ENCODE measurements around the gene ELAVL3. TPM values are rescaled to one million over a fixed set of nuclear protein-coding genes. Genes with fewer than 3 reads are reported as not detected.
A peak's percentile ranks its signal among the peaks of the same experiment; 100 is the strongest.

ELAVL3 gene
- total and polyA plus RNA-seq, 2 of the 8 experiments (the other 6 are each of a cell fraction or from before 2014, with no cell fraction given): 0.80 to 1.0 TPM

DNA sequence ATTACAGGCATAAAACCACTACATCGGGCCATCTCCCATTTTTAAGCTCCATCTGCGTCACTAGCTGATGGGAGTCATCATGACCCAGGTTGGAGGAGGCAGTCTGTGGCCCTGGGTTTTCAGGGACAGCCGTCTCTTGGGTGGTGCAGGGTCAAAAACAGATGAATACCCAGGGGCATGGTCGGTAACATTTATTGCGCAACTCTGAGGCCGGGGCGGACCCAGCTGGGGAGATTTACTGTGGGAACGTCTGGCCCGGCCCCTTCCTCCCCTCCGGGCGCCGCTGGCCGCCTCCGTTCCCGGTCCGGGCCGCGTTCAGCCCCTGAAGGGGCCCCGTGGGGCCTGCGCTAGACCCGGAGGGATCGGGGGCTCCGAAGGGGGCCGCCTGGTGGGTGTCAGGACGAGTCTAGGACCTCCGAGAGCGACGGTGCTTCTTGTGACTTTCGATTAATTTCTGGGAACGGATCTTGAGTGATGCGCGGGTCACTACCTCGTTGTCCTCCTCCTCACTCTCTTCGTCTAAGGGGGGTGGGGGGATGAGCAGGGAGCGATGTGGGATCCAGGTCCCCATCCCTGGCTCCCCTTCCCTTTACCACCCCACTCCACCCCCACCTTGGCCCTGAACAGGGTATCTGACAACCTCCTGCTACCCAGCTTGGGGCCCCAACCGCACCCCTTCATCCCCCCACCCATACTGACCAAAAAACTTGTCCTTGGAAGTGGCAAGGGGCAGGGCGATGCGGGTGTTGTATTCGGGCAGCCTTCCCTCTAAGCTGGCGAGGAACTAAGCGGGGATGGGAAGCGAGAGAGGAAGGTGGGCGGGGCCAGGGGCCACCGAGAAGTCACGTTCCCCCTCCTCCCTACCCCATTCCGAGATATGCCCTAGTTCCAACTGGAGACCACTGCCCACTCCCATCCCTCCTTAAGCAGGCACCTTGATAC lies 60.1 kb downstream of the ELAVL3 start:
- no peak for TF ChIP-seq TCF12 (IDR thresholded peaks at IDR 0.05; ENCODE audit: low read depth, low read length)
- peak; percentile 22 for TF ChIP-seq EZH2 (IDR thresholded peaks at IDR 0.05; ENCODE audit: low read depth, low read length, severe bottlenecking)
- TF ChIP-seq SUZ12 (IDR thresholded peaks at IDR 0.05; ENCODE audit: low read length): 0 out of 2 replicates have a peak, but pooled peaks have one; percentile 31
- TF ChIP-seq CEBPB (IDR thresholded peaks at IDR 0.05; ENCODE audit: low read depth, low read length): peak; percentile 99
- peak; percentile 46 for TF ChIP-seq RNF2 (IDR thresholded peaks at IDR 0.05; ENCODE audit: borderline replicate concordance, low read depth, low read length, missing control alignments, poor library complexity, severe bottlenecking)
- TF ChIP-seq SIN3A (conservative IDR thresholded peaks at IDR 0.05 in 1 of 2, IDR thresholded peaks at IDR 0.05 in 1 of 2; ENCODE audit: low read depth in 1 of 2, low read length in 2 of 2): no peak
- TF ChIP-seq ASH2L (IDR thresholded peaks at IDR 0.05; ENCODE audit: low read length): peak; percentile 36
- peak overlapping the region; percentile 10; the same call in 1 of the 2 replicates for H2AFZ ChIP-seq (ENCODE audit: low read length)
- peaks cover 0 to 15% (median 8%) of the 10 kb centered on the region in 4 experiments; a peak in 5 of 7 replicates for H3K4me1 ChIP-seq (replicated peaks in 1 of 4; ENCODE audit: control insufficient read depth in 3 of 4, insufficient read depth in 4 of 4, low read length in 3 of 4)
- no peak overlapping the region for H3K27ac ChIP-seq (ENCODE audit: low read depth, low read length)
- H3K14ac ChIP-seq (ENCODE audit: insufficient read length): no peak overlapping the region
- H3K79me1 ChIP-seq (ENCODE audit: low read depth, low read length): peaks cover 5% of the 10 kb centered on the region
- H4K5ac ChIP-seq (ENCODE audit: insufficient read length, low read depth, low read length): no peak overlapping the region
- no peaks in the 10 kb centered on the region for H3K9me3 ChIP-seq (ENCODE audit: insufficient read depth in 2 of 2, low read depth in 1 of 2, low read length in 1 of 2)
- peaks cover 2 to 28% (median 21%) of the 10 kb centered on the region in 4 experiments for H3K27me3 ChIP-seq (replicated peaks in 1 of 4; ENCODE audit: control insufficient read depth in 3 of 4, extremely low read depth in 1 of 4, insufficient read depth in 3 of 4, low read length in 3 of 4)
- DNase-seq (ENCODE audit: low read depth in 1 of 2, low spot score in 2 of 2) (peak in 1 of 2 experiments; percentile 86), FAIRE-seq (no peak)
- no peaks in the 10 kb centered on the region for H3K79me2 ChIP-seq (ENCODE audit: control insufficient read depth in 1 of 2, insufficient read depth in 2 of 2, low read length in 2 of 2)
- H3K23me2 ChIP-seq (ENCODE audit: low read depth, low read length): peaks cover 34% of the 10 kb centered on the region
- no peak overlapping the region for H3K23ac ChIP-seq (ENCODE audit: insufficient read length)
- ChIA-PET CTCF (ENCODE audit: partially characterized antibody) (interaction anchor here (0.9 to 13.7 kb wide), 11 partner anchors 14 to 138 kb away, joined by 3 to 197 read pairs (median 5); partner anchors contain the start of genes EPOR, ODAD3, PRKCSH and SWSAP1), POLR2A (ENCODE audit: partially characterized antibody) (interaction anchor here (0.6 to 4.9 kb wide), 17 partner anchors 10 to 996 kb away, joined by 3 to 29 read pairs (median 4); partner anchors contain the start of genes ELAVL3, EPOR, ODAD3 and PRKCSH)
- H2BK120ac ChIP-seq (replicated peaks; ENCODE audit: low read depth, low read length): no peak overlapping the region
- H2BK5ac ChIP-seq (ENCODE audit: low read depth, low read length): peak overlapping the region; percentile 6; the same call in 1 of the 2 replicates
- peak overlapping the region; percentile 84; the same call in 1 of the 2 replicates for H2BK12ac ChIP-seq (ENCODE audit: low read depth, low read length)
- H2AK5ac ChIP-seq (ENCODE audit: low read depth, low read length): no peak overlapping the region
- H3K9ac ChIP-seq (replicated peaks in 1 of 4; ENCODE audit: extremely low read depth in 1 of 4, low read depth in 3 of 4, low read length in 3 of 4): no peak overlapping the region
- H2BK15ac ChIP-seq (ENCODE audit: low read length): 0 out of 2 replicates have a peak overlapping the region, but pooled peaks have one; percentile 2
- no peak overlapping the region for H2BK20ac ChIP-seq (ENCODE audit: low read length)
- H3K4ac ChIP-seq (replicated peaks; ENCODE audit: insufficient read length, low read depth, low read length): no peak overlapping the region
- WGBS, 2 experiments (ENCODE audit: extremely low coverage in 1 of 2, insufficient coverage in 1 of 2, insufficient read length in 1 of 2, insufficient replicate concordance in 2 of 2, low coverage in 1 of 2, low lambda C conversion rate in 2 of 2, missing lambda C conversion rate in 1 of 2): 6% methylated on average over 29 of the region's 46 CpGs; no CpG with 5 or more reads in 1 of the 2 experiments
- H4K20me1 ChIP-seq (replicated peaks in 1 of 2; ENCODE audit: control insufficient read depth in 1 of 2, insufficient read depth in 2 of 2, low read length in 2 of 2): no peaks in the 10 kb centered on the region
- no peak overlapping the region for H3K56ac ChIP-seq (replicated peaks; ENCODE audit: insufficient read length, low read depth, low read length)
- peak overlapping the region; percentile 90 to 98 for H3K4me2 ChIP-seq (ENCODE audit: insufficient read depth in 1 of 2, low read depth in 2 of 2, low read length in 2 of 2)
- H3K18ac ChIP-seq (ENCODE audit: extremely low read depth, low read length): no peak overlapping the region; the same call in 1 of the 2 replicates
- H4K91ac ChIP-seq (replicated peaks; ENCODE audit: insufficient read length, low read length): peak overlapping the region; percentile 57
- H4K8ac ChIP-seq (ENCODE audit: extremely low read depth, insufficient read depth, low read length): peak overlapping the region; percentile 82
- H3K4me3 ChIP-seq (ENCODE audit: extremely low read depth in 1 of 4, insufficient read depth in 2 of 4, low read depth in 3 of 4, low read length in 4 of 4): peak overlapping the region; percentile 37 to 76 (median 63)
- H3K36me3 ChIP-seq (ENCODE audit: control insufficient read depth in 2 of 4, insufficient read depth in 4 of 4, low read length in 3 of 4): no peaks in the 10 kb centered on the region
